Measurements from ENCODE around the gene NQO1. TPM values are rescaled to one million over a fixed set of nuclear protein-coding genes. Genes with fewer than 3 reads are reported as not detected.
A peak's percentile ranks its signal among the peaks of the same experiment; 100 is the strongest.

Gene NQO1
- total RNA-seq, 1 experiment from 2014 or later: 251 TPM

DNA sequence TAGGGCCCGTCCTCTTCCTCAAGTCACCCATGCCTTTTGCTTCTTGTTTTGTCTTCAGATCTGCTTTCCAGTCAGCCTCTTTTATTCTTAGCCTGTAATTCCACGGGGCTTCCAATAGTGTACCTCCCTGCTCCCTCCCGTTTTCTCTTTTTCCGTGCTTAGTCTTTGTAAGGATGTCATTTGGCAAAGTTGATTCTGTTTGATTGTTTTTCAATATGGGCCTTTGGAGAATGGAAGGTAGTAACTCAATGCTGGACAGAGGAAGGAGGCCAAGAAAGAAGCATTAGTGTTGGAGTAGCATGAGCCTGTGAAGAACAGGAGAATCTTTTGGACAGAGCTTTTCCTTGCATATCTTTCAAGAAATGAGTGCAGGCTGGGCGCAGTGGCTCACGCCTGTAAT is 42.3 kb upstream of the NQO1 start:
- Histone ChIP-seq H3K9me2 (replicated peaks; ENCODE audit: low read length) (no peaks in the 10 kb centered on the region), H3K4me2 (ENCODE audit: low read length) (no peak overlapping the region), H3K36me3 (ENCODE audit: low read depth, low read length) (no peaks in the 10 kb centered on the region), H3K27me3 (ENCODE audit: low read length) (no peaks in the 10 kb centered on the region), H3K79me2 (ENCODE audit: low read length) (peaks cover 23% of the 10 kb centered on the region), H3F3A (ENCODE audit: low read length, unreplicated experiment) (no peaks in the 10 kb centered on the region), H4K20me1 (ENCODE audit: low read length) (no peaks in the 10 kb centered on the region), H3K4me3 (ENCODE audit: low read length) (no peak overlapping the region), H3K9ac (ENCODE audit: low read length) (no peak overlapping the region), H3K9me3 (ENCODE audit: low read length) (no peaks in the 10 kb centered on the region), H3K27ac (ENCODE audit: low read length) (no peak overlapping the region), H2AFZ (ENCODE audit: low read length) (no peak overlapping the region), H3K4me1 (ENCODE audit: insufficient read depth, low read length) (peaks cover 3% of the 10 kb centered on the region; the same call in 1 of the 2 replicates)
- BruUV-seq (replicated peaks): no TSS peak
- ATAC-seq (no peak), DNase-seq (no peak)
- intact Hi-C loops (cut with micrococcal nuclease): no loop called here
- POLR2A ChIA-PET (ENCODE audit: unreplicated experiment): no interaction called here
- CTCF ChIA-PET: no interaction called here
- TF ChIP-seq EZH2 (IDR thresholded peaks at IDR 0.05; ENCODE audit: low read length, unreplicated experiment) (no peak), EZH2phosphoT487 (IDR thresholded peaks at IDR 0.05; ENCODE audit: borderline replicate concordance, low read length) (no peak)
- TF ChIP-seq, protein P1, sequence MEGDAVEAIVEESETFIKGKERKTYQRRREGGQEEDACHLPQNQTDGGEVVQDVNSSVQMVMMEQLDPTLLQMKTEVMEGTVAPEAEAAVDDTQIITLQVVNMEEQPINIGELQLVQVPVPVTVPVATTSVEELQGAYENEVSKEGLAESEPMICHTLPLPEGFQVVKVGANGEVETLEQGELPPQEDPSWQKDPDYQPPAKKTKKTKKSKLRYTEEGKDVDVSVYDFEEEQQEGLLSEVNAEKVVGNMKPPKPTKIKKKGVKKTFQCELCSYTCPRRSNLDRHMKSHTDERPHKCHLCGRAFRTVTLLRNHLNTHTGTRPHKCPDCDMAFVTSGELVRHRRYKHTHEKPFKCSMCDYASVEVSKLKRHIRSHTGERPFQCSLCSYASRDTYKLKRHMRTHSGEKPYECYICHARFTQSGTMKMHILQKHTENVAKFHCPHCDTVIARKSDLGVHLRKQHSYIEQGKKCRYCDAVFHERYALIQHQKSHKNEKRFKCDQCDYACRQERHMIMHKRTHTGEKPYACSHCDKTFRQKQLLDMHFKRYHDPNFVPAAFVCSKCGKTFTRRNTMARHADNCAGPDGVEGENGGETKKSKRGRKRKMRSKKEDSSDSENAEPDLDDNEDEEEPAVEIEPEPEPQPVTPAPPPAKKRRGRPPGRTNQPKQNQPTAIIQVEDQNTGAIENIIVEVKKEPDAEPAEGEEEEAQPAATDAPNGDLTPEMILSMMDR (conservative IDR thresholded peaks at IDR 0.05; ENCODE audit: low read depth, low read length): no peak

DNA sequence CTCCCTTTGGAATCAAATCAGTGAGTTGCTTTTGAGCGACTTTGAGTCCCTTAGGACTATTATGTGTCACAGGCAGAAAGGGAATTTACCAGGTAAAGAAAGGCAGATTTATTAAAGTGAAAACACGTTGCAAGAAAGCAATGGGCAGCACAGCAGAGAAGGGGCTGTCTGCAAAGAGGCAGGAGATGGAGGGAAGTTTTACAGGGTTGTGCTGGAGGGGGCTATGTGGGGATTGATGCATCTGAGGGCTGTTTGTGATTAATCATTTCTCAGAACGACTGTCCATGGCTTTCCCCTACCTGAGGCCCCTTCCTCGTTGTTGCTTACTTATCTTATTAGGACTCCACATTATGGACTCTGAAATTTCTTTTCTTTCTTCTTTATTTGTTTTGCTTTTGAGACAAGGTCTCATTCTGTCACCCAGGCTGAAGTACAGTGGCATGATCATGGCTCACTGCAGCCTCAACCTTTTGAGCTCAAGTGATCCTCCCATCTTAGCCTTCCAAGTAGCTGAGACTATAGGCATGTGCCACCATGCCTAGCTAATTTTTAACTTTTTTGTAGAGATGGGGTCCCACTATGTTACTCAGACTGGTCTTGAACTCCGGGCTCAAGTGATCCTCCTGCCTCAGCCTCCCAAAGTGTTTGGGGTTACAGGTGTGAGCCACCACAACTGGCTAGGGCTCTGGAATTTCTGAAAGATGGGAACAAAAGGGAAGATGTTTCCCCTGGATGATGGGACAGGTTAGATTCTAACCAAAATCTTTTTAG is 41.3 kb upstream of the NQO1 start:
- H3K36me3 ChIP-seq (ENCODE audit: low read depth, low read length): no peaks in the 10 kb centered on the region
- no peak overlapping the region for H3K27ac ChIP-seq (ENCODE audit: low read length)
- H3K4me1 ChIP-seq (ENCODE audit: insufficient read depth, low read length): peaks cover 10% of the 10 kb centered on the region
- TF ChIP-seq EZH2 (IDR thresholded peaks at IDR 0.05; ENCODE audit: low read length, unreplicated experiment): no peak
- TF ChIP-seq, protein P1 (conservative IDR thresholded peaks at IDR 0.05; ENCODE audit: low read depth, low read length): no peak
- no peak for TF ChIP-seq EZH2phosphoT487 (IDR thresholded peaks at IDR 0.05; ENCODE audit: borderline replicate concordance, low read length)
- H3F3A ChIP-seq (ENCODE audit: low read length, unreplicated experiment): no peaks in the 10 kb centered on the region
- H3K79me2 ChIP-seq (ENCODE audit: low read length): peaks cover 33% of the 10 kb centered on the region
- H3K9ac ChIP-seq (ENCODE audit: low read length): no peak overlapping the region
- no peaks in the 10 kb centered on the region for H3K9me2 ChIP-seq (replicated peaks; ENCODE audit: low read length)
- H3K4me3 ChIP-seq (ENCODE audit: low read length): no peak overlapping the region
- intact Hi-C loops (cut with micrococcal nuclease): no loop called here
- BruUV-seq (replicated peaks): no TSS peak
- DNase-seq: no peak
- ChIA-PET POLR2A (ENCODE audit: unreplicated experiment) (no interaction called here), CTCF (no interaction called here)
- no peak for ATAC-seq
- no peaks in the 10 kb centered on the region for H4K20me1 ChIP-seq (ENCODE audit: low read length)
- no peaks in the 10 kb centered on the region for H3K9me3 ChIP-seq (ENCODE audit: low read length)
- no peak overlapping the region for H3K4me2 ChIP-seq (ENCODE audit: low read length)
- no peak overlapping the region for H2AFZ ChIP-seq (ENCODE audit: low read length)
- H3K27me3 ChIP-seq (ENCODE audit: low read length): no peaks in the 10 kb centered on the region

DNA sequence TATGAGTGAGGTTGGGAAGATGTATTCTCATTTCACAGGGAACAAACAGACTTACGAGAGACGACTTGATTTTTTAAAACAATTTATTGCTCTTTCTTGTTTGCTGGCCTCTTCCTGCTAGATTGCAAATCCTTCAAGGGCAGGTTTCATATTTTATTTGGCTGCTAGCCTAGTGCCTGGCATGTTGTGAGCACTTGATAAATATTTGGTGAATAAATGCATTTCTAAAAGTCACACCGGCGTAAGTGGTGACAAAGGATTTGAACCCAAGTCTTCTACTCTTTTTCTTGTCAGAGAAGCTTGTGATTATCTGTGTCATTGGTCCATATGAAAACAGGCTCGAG is 37.2 kb upstream of the NQO1 start:
- no peaks in the 10 kb centered on the region for H3K9me2 ChIP-seq (replicated peaks; ENCODE audit: low read length)
- no peaks in the 10 kb centered on the region for H3K9me3 ChIP-seq (ENCODE audit: low read length)
- ATAC-seq (no peak), DNase-seq (no peak)
- H3K27me3 ChIP-seq (ENCODE audit: low read length): no peaks in the 10 kb centered on the region
- peak overlapping the region; percentile 87 for H3K4me2 ChIP-seq (ENCODE audit: low read length)
- no peaks in the 10 kb centered on the region for H3F3A ChIP-seq (ENCODE audit: low read length, unreplicated experiment)
- CTCF ChIA-PET: no interaction called here
- peak overlapping the region; percentile 95 for H3K4me3 ChIP-seq (ENCODE audit: low read length)
- no peaks in the 10 kb centered on the region for H4K20me1 ChIP-seq (ENCODE audit: low read length)
- POLR2A ChIA-PET (ENCODE audit: unreplicated experiment): no interaction called here
- H3K4me1 ChIP-seq (ENCODE audit: insufficient read depth, low read length): peaks cover 17% of the 10 kb centered on the region
- peaks cover 29% of the 10 kb centered on the region for H3K79me2 ChIP-seq (ENCODE audit: low read length)
- H3K9ac ChIP-seq (ENCODE audit: low read length): peak overlapping the region; percentile 90; the same call in 1 of the 2 replicates
- H3K27ac ChIP-seq (ENCODE audit: low read length): no peak overlapping the region
- H3K36me3 ChIP-seq (ENCODE audit: low read depth, low read length): no peaks in the 10 kb centered on the region
- H2AFZ ChIP-seq (ENCODE audit: low read length): peak overlapping the region; percentile 95; the same call in 1 of the 2 replicates
- BruUV-seq (replicated peaks): no TSS peak
- intact Hi-C loops (cut with micrococcal nuclease): no loop called here
- TF ChIP-seq EZH2 (IDR thresholded peaks at IDR 0.05; ENCODE audit: low read length, unreplicated experiment): no peak
- TF ChIP-seq, protein P1 (conservative IDR thresholded peaks at IDR 0.05; ENCODE audit: low read depth, low read length): no peak
- TF ChIP-seq EZH2phosphoT487 (IDR thresholded peaks at IDR 0.05; ENCODE audit: borderline replicate concordance, low read length): no peak
